AG09309 (cell line): ENCODE data around the gene MARVELD1.

Experiments
- DNase-seq: peaks from one replicate; pipeline ENCODE4 v3.0.0-alpha.2; 2010; ENCODE audit warnings: low read depth
- H3K4me3 ChIP-seq: 2 replicates; pipeline ENCODE4 v1.5.1; 2011; ENCODE audit warnings: mild to moderate bottlenecking, low read depth, low read length, moderate library complexity; ENCODE audit not compliant: control insufficient read depth
- CTCF ChIP-seq: IDR thresholded peaks from 2 replicates; pipeline ENCODE4 v1.5.1; 2011; ENCODE audit warnings: mild to moderate bottlenecking, low read depth, low read length, inconsistent platforms; ENCODE audit not compliant: insufficient read depth, control insufficient read depth; ENCODE audit errors: missing control alignments

The MARVELD1 gene

GRCh38 chr10:97759158-97759887 lies 45.8 kb downstream of the MARVELD1 start:
- TF ChIP-seq CTCF: peak; percentile 94
- H3K4me3 ChIP-seq: no peak overlapping the region
- DNase-seq: no peak

GRCh38 chr10:97759946-97760345 lies 46.4 kb downstream of the MARVELD1 start:
- no peak for TF ChIP-seq CTCF
- H3K4me3 ChIP-seq: no peak overlapping the region
- no peak for DNase-seq

GRCh38 chr10:97760461-97761257 lies 47.1 kb downstream of the MARVELD1 start:
- no peak overlapping the region for H3K4me3 ChIP-seq
- DNase-seq: no peak
- TF ChIP-seq CTCF: no peak

GRCh38 chr10:97761331-97761865 lies 47.9 kb downstream of the MARVELD1 start:
- no peak for TF ChIP-seq CTCF
- H3K4me3 ChIP-seq: no peak overlapping the region
- DNase-seq: no peak

DNA sequence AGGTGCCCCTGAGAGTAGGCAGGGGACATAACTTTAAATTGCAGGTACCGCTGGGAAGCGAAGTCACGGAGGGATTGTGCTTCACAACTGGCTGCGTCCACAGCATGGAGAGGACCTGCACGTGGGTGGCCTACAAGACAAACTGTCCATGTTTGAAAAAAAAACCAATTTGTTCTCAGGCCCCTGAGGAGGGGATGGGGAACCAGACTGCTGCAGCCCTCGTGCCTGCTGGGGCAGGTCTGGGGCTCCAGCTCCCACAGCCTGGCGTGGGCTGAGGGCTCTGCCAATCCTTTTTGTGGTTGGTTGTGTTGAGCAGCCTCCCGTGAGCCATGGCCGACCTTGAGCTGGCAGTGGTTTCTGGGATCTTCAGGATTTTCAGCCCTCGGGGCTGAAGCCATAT lies 48.5 kb downstream of the MARVELD1 start:
- no peak for TF ChIP-seq CTCF

DNA sequence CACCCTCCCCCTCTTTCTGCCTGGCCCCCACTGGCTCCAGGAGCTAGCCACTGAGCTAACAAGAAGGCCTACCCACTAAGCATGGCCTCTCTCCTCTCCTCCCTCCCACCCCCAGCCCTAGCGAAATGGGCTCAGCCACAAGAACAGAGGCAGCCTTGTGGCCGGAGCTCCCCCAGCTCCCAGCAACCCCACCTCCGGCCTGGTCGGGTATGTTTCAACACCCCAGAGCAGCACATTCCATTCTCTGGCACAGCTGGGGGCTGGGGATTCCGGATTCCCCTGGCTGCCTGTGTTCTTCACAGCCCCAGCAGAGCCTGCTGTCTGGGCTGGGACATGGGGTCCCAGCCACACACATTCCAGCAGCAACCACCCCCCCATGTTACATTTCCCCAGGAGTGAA lies 49.3 kb downstream of the MARVELD1 start:
- no peak overlapping the region for H3K4me3 ChIP-seq
- TF ChIP-seq CTCF: no peak
- no peak for DNase-seq

More for the DNA sequence above, 48.5 kb downstream of the MARVELD1 start:
- no peak overlapping the region for H3K4me3 ChIP-seq
- DNase-seq: no peak
